Cardiac ventricle fibroblast (primary cell): Measurements from ENCODE around the gene EOGT. TPM values are rescaled to one million over a fixed set of nuclear protein-coding genes. Genes with fewer than 3 reads are reported as not detected.

Source experiments
- total RNA-seq: library from RNA; depleted of rRNA; stranded (reverse); fragments of >200 nt; gene quantifications from 2 replicates; pipeline ENCODE4 v1.2.3, GENCODE V29; 2015

Gene EOGT
- total RNA-seq: 11.3 and 13.4 TPM in 2 replicates

DNA sequence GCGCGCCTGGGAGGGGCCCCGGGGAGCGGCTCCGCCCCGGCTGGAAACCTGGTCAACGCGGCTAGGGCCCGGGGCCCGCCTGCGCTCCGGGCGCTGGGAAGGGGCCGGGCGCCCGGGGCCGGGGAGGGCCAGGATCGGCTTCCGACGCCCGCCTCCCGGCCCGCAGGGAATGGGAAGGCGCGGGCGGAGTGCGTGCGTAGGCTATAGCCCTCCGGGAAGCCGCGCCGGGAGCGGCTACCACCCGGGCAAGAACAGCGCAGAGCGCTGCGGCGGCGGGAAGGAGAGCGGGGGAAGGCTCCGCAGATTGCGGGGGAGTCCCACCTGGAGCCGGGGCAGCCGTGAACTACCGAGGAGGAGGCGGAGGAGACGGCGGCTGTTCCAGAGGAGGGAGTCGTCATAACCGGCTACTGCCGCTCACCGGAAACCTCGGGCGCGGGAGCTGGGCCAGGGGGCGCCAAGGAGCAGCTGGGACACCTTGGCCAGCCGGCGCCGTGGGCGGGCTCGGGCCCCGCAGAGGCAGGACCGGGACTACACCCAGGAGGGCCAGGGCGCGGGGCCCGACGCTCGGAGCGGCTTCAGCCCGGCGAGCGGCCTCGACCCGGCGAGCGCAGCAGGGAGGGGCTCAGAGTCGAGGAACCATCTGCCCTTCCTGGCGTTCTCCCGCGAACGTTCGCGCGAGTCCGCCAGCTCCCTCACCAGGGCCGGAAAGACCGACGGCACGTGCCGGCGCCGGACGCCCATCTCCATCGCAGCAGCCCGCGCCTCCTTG is at the start of gene EOGT:
EOGT (minus strand) TSS at position 432 of the 769 bp plus-strand sequence. CDS start 3,838 bp downstream, outside the sequence.

DNA sequence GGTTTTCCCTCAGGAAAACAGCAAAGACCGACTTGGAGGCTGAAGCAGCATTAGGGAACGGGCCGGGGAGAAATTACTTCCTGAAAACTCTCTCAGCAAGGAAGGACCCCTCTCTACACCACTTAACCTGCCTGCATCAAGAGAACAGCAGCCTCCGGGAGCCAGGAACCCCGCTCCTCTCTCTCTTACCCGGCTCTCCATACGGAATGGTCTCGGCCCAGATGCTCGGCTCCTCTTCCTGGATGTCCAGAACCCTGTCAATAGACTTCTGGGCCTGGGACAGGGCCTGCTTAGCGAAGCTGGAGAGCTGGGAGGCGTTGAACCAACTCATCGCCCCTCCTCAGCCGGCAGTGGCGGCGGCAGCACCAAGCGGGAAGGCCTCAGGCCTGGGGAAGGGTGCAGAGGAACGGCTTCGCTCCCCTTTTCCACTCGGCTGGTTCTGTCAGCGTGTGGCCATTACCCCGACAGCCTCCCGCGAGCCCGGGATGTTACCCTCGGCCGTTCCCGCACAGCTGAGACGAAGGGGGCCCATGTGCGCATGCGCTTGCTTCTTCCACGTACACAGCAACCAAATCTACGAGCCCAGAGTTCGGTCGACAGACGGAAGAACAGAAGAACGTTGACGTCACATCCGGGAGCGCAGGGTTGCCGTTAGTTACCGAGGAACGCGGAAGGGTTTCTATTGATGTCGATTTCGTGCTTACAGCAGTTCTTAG is 38.4 kb upstream of the EOGT start, which contains the start of gene TMF1:
TMF1 (minus strand) TSS at position 578 of the 716 bp plus-strand sequence; CDS start at position 331, 247 bp downstream.

Other genes starting within 250 kb of the EOGT start
- gene TAFA4, start 81.1 kb downstream of the EOGT start, total RNA-seq: not detected in 2 replicates
- 25.3 and 31.4 TPM in 2 replicates for gene TMF1, start 38.6 kb upstream of the EOGT start, total RNA-seq
- gene UBA3, start 66.7 kb upstream of the EOGT start, total RNA-seq: 42.8 and 43.1 TPM in 2 replicates
- gene ARL6IP5, start 71.3 kb upstream of the EOGT start, total RNA-seq: 155 and 161 TPM in 2 replicates
- gene LMOD3, start 108.9 kb upstream of the EOGT start, total RNA-seq: not detected in 2 replicates